ENCODE results near the gene GPR179.

The GPR179 gene

GRCh38 chr17:38349097-38349730 lies 5.5 kb upstream of the GPR179 start:
- peak; percentile 63 for DNase-seq (ENCODE audit: low read depth, low spot score)

GRCh38 chr17:38345743-38346142 lies 2.0 kb upstream of the GPR179 start:
- no peak for DNase-seq (ENCODE audit: low read depth, low spot score)

- DNase-seq (ENCODE audit: low read depth, low spot score) = no peak
Measured at GRCh38 chr17:38344420-38344745, 627 bp upstream of the GPR179 start.

GRCh38 chr17:38342886-38343607 lies 709 bp downstream of the GPR179 start:
- DNase-seq (ENCODE audit: low read depth, low spot score) = no peak

- no peak for DNase-seq (ENCODE audit: low read depth, low spot score)
Measured at GRCh38 chr17:38341035-38341721, 2.6 kb downstream of the GPR179 start.

- DNase-seq (ENCODE audit: low read depth, low spot score) = no peak
Measured at GRCh38 chr17:38339891-38340290, 3.9 kb downstream of the GPR179 start.

- DNase-seq (ENCODE audit: low read depth, low spot score) = no peak
Measured at GRCh38 chr17:38338535-38338934, 5.2 kb downstream of the GPR179 start.

- no peak for DNase-seq (ENCODE audit: low read depth, low spot score)
Measured at GRCh38 chr17:38338053-38338452, 5.7 kb downstream of the GPR179 start.

- no peak for DNase-seq (ENCODE audit: low read depth, low spot score)
Measured at GRCh38 chr17:38336838-38337237, 6.9 kb downstream of the GPR179 start.

- DNase-seq (ENCODE audit: low read depth, low spot score) = no peak
Measured at GRCh38 chr17:38334480-38335364, 9.0 kb downstream of the GPR179 start.

GRCh38 chr17:38333635-38334295 lies 10.0 kb downstream of the GPR179 start:
- no peak for DNase-seq (ENCODE audit: low read depth, low spot score)

- DNase-seq (ENCODE audit: low read depth, low spot score) = no peak
Measured at GRCh38 chr17:38332735-38333134, 11.0 kb downstream of the GPR179 start.

GRCh38 chr17:38330941-38331411 lies 12.8 kb downstream of the GPR179 start:
- no peak for DNase-seq (ENCODE audit: low read depth, low spot score)

GRCh38 chr17:38329808-38330730 lies 13.7 kb downstream of the GPR179 start:
- DNase-seq (ENCODE audit: low read depth, low spot score) = no peak

- DNase-seq (ENCODE audit: low read depth, low spot score) = no peak
Measured at GRCh38 chr17:38329284-38329683, 14.5 kb downstream of the GPR179 start.

GRCh38 chr17:38328620-38329019 lies 15.1 kb downstream of the GPR179 start:
- no peak for DNase-seq (ENCODE audit: low read depth, low spot score)

GRCh38 chr17:38327936-38328335 lies 15.8 kb downstream of the GPR179 start:
- DNase-seq (ENCODE audit: low read depth, low spot score) = no peak

- no peak for DNase-seq (ENCODE audit: low read depth, low spot score)
Measured at GRCh38 chr17:38326996-38327792, 16.6 kb downstream of the GPR179 start.

- no peak for DNase-seq (ENCODE audit: low read depth, low spot score)
Measured at GRCh38 chr17:38325221-38325851, 18.4 kb downstream of the GPR179 start.

Measured in smooth muscle cell of the brain vasculature (primary cell).